Measurements from ENCODE around the gene COL4A3.

COL4A3 gene

DNA sequence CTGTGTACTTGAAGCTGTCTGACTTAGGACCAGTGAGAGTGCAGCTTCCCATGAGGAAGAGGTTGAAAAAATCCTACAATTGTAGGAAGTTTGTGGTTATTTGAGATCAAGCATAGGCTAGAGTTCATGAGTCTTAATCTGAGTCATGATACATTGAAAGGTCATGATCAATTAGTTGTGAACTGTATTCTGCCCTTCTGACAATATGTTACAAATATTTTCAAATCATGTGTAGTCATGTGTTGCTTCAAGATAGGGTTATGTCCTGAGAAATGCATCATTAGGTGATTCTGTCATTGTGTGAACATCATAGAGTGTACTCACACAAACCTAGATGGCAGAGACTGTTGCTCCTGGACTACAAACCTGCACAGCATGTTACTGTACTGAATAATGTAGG, 92.2 kb downstream of the COL4A3 start:
- in situ Hi-C loops (cut with HindIII; ENCODE audit: low pct_ligation_motif_present, low sequenced_read_pairs), result no loop called here
- Histone ChIP-seq H3K27ac (no peak overlapping the region), H3K4me3 (ENCODE audit: low read depth, low read length) (no peak overlapping the region), H3K36me3 (replicated peaks) (no peaks in the 10 kb centered on the region), H3K27me3 (replicated peaks) (no peaks in the 10 kb centered on the region)
- DNase-seq, result no peak
- TF ChIP-seq, protein P1, sequence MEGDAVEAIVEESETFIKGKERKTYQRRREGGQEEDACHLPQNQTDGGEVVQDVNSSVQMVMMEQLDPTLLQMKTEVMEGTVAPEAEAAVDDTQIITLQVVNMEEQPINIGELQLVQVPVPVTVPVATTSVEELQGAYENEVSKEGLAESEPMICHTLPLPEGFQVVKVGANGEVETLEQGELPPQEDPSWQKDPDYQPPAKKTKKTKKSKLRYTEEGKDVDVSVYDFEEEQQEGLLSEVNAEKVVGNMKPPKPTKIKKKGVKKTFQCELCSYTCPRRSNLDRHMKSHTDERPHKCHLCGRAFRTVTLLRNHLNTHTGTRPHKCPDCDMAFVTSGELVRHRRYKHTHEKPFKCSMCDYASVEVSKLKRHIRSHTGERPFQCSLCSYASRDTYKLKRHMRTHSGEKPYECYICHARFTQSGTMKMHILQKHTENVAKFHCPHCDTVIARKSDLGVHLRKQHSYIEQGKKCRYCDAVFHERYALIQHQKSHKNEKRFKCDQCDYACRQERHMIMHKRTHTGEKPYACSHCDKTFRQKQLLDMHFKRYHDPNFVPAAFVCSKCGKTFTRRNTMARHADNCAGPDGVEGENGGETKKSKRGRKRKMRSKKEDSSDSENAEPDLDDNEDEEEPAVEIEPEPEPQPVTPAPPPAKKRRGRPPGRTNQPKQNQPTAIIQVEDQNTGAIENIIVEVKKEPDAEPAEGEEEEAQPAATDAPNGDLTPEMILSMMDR (IDR thresholded peaks at IDR 0.05; ENCODE audit: low read depth, low read length, missing control alignments), result no peak

DNA sequence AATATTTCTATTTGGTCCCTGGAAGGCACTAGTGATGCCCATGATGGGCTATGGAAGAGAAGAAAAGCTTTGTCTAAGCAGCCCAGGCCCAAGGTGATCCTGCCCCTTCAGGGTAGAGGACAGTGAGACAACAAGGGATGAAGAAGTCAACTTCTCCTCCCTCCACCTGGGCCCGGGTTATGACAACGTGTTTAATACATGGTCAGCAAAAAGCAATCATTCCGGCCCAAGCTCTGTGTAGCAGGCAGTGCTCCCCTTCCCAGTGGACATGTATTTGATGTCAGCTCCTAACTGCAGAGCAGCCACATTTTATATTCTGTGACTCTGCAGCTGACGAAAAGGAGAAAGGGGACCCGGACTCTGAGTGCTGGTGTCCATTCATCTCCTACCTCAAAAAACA, 93.4 kb downstream of the COL4A3 start:
- Histone ChIP-seq H3K27me3 (replicated peaks) (no peaks in the 10 kb centered on the region), H3K4me3 (ENCODE audit: low read depth, low read length) (no peak overlapping the region), H3K36me3 (replicated peaks) (no peaks in the 10 kb centered on the region), H3K27ac (no peak overlapping the region)
- DNase-seq, result no peak
- in situ Hi-C loops (cut with HindIII; ENCODE audit: low pct_ligation_motif_present, low sequenced_read_pairs), result no loop called here
- TF ChIP-seq, protein P1 (IDR thresholded peaks at IDR 0.05; ENCODE audit: low read depth, low read length, missing control alignments), result no peak

DNA sequence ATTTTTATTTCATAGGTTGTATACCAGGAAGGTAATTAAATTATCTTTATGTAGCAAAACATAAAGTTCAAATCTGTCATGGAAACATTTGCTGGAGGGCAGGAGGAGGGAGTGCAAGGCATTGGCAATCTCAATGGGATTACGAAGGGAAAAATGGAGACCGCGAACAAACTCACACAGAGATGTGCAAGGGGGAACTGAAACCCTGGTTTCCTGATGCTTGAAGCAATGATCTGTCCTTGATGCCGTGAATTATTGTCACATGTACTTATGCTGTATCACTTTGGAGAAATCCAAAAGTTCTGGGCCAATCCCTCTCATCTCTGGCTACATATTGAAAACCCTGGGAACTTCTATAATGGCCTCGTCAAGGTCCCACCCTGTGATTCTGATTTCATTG, 95.6 kb downstream of the COL4A3 start:
- in situ Hi-C loops (cut with HindIII; ENCODE audit: low pct_ligation_motif_present, low sequenced_read_pairs), result no loop called here
- no peak for DNase-seq
- Histone ChIP-seq H3K36me3 (replicated peaks) (no peaks in the 10 kb centered on the region), H3K27me3 (replicated peaks) (no peaks in the 10 kb centered on the region), H3K4me3 (ENCODE audit: low read depth, low read length) (no peak overlapping the region), H3K27ac (no peak overlapping the region)
- TF ChIP-seq, protein P1 (IDR thresholded peaks at IDR 0.05; ENCODE audit: low read depth, low read length, missing control alignments), result no peak

DNA sequence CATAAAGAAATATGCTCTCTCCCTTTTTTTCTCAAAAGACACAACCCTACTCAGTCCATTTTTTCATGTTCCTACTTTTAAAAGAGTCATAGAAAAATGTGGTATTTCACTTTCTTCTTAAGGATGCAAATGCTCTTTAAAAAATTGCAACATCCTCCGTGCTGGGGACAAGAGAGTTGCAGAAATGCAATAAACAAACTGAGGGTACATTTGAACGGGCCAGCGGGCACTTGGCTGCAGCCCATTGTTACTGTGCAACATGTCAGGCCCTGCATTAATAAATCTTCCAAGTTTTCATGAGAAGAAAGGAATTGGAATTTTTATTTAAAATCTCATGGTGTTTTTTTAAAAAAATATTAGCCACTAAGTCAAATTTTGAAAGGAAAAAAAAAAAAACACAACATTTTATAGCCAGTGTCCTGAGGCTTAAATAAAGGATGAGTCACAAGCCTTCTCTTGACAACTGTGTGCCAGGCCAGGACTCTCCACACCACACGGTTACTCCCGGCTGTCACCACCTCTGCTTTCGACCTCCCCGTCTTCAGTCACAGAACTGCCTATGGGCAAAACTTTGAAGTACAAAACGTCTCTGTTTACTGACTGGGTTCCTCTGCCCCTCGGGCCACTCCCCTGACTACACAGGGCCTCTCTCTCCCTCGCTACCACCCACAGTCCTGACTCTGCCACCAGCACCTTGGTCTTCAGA, 103.1 kb downstream of the COL4A3 start:
- no peaks in the 10 kb centered on the region for H3K27me3 ChIP-seq (replicated peaks)
- TF ChIP-seq, protein P1 (IDR thresholded peaks at IDR 0.05; ENCODE audit: low read depth, low read length, missing control alignments), result no peak
- H3K4me3 ChIP-seq (ENCODE audit: low read depth, low read length), result no peak overlapping the region
- H3K36me3 ChIP-seq (replicated peaks), result no peaks in the 10 kb centered on the region
- no peak overlapping the region for H3K27ac ChIP-seq
- in situ Hi-C loops (cut with HindIII; ENCODE audit: low pct_ligation_motif_present, low sequenced_read_pairs), result no loop called here
- no peak for DNase-seq

DNA sequence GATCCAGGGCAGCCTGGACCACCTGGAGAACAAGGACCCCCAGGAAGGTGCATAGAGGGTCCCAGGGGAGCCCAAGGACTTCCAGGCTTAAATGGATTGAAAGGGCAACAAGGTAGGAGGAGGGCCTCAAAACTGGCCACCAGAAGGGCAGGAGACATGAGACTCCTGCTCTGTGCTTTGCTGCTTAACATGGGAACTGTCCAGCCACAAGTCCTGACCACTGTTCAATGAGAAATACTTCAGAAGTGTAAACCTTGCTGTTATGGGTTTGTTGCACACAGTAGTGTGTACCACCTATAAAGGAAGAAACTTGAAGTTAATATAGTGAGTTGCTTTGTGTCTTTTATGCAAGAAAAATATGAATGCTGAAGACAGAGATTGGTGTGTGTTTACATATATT, 116.5 kb downstream of the COL4A3 start:
- peak; percentile 23 for DNase-seq
- in situ Hi-C loops (cut with HindIII; ENCODE audit: low pct_ligation_motif_present, low sequenced_read_pairs), result no loop called here
- no peaks in the 10 kb centered on the region for H3K36me3 ChIP-seq (replicated peaks)
- no peak overlapping the region for H3K27ac ChIP-seq
- TF ChIP-seq, protein P1 (IDR thresholded peaks at IDR 0.05; ENCODE audit: low read depth, low read length, missing control alignments), result no peak
- H3K27me3 ChIP-seq (replicated peaks), result no peaks in the 10 kb centered on the region
- no peak overlapping the region for H3K4me3 ChIP-seq (ENCODE audit: low read depth, low read length)

DNA sequence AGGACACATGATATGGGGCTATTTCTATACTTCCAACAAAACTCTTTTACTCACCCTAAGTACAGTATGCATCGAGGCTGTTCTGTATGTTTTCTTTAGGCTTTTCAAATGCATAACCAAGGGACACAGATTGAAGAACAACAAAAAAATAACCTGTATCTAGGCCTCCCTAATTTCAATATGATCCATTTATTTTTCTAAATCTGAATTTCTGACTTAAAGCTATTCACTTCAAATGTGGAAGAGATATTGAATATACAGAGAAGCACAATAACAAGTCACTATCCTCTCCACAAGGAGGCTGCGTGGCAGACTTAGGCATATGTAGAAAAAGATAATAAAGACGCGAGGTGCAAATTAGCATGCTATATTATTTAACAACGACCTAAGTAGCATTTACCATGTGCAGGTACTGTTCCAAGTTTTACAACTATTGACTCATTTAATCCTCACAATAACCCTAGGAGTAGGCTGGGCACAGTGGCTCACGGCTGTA, 121.4 kb downstream of the COL4A3 start:
- DNase-seq, result no peak

More for the DNA sequence above, 121.4 kb downstream of the COL4A3 start:
- Histone ChIP-seq H3K27ac (no peak overlapping the region), H3K36me3 (replicated peaks) (no peaks in the 10 kb centered on the region), H3K27me3 (replicated peaks) (no peaks in the 10 kb centered on the region), H3K4me3 (ENCODE audit: low read depth, low read length) (no peak overlapping the region)
- in situ Hi-C loops (cut with HindIII; ENCODE audit: low pct_ligation_motif_present, low sequenced_read_pairs), result no loop called here
- TF ChIP-seq, protein P1 (IDR thresholded peaks at IDR 0.05; ENCODE audit: low read depth, low read length, missing control alignments), result no peak

All from brain microvascular endothelial cell (primary cell).